B cell (primary cell): ENCODE results near the gene LYSMD1. TPM values are rescaled to one million over a fixed set of nuclear protein-coding genes. Genes with fewer than 3 reads are reported as not detected.
A peak's percentile ranks its signal among the peaks of the same experiment; 100 is the strongest.

Experiments
- ATAC-seq: fragments of 200-7000 bp; cut with Tn5 transposase; one replicate; pipeline ENCODE4 v1.10.0; 2021; ENCODE audit warnings: low read depth, mild to moderate bottlenecking, moderate number of reproducible peaks, moderate library complexity
- CTCF ChIA-PET: fragments of 350-600 bp; sonication (Branson Sonifier 250); formaldehyde crosslinking; loops from one replicate; lab custom pipeline; 2021; ENCODE audit warnings: antibody characterized with exemption, inconsistent platforms; lab: Charles Lee
- POLR2A ChIA-PET: fragments of 350-600 bp; sonication (Branson Sonifier 250); formaldehyde crosslinking; loops from one replicate; lab custom pipeline; 2021; ENCODE audit warnings: antibody characterized with exemption; lab: Charles Lee
- DNase-seq: peaks from one replicate; pipeline ENCODE4 v3.0.0; 2013
- H2AFZ ChIP-seq: 2 replicates; pipeline ENCODE4 v1.6.1; 2012; ENCODE audit warnings: mild to moderate bottlenecking, low read depth, low read length; ENCODE audit not compliant: insufficient read depth, poor library complexity, severe bottlenecking
- H3K27ac ChIP-seq, 2 donors: 1 replicate in 1 of 2; 2 replicates in 1 of 2; pipeline ENCODE4 v1.5.1; 2012 to 2013; ENCODE audit warnings: low read length in 2 of 2, mild to moderate bottlenecking in 2 of 2, moderate library complexity in 1 of 2
- H3K27me3 ChIP-seq, 4 experiments: fragments of 200-600 bp in 1 of 4; sonication (generic) in 1 of 4; replicated peaks in 1 of 4; 1 replicate in 2 of 4; 2 replicates in 2 of 4; pipeline versions ENCODE4 v1.6.1 to v1.7.0; 2013 to 2016; ENCODE audit warnings: low read length in 3 of 4, mild to moderate bottlenecking in 2 of 4, mixed read lengths in 1 of 4, moderate library complexity in 1 of 4; ENCODE audit not compliant: insufficient read depth in 4 of 4, control insufficient read depth in 3 of 4; ENCODE audit errors: control extremely low read depth in 1 of 4
- H3K36me3 ChIP-seq, 2 experiments: replicated peaks in 1 of 2; 1 replicate in 1 of 2; 2 replicates in 1 of 2; pipeline versions ENCODE4 v1.6.1 to v1.7.1; 2013; ENCODE audit warnings: low read length in 1 of 2; ENCODE audit not compliant: insufficient read depth in 2 of 2, control insufficient read depth in 1 of 2; ENCODE audit errors: control extremely low read depth in 1 of 2, extremely low read depth in 1 of 2
- H3K4me1 ChIP-seq, 2 donors: fragments of 200-600 bp in 1 of 2; sonication (generic) in 1 of 2; 1 replicate in 1 of 2; 2 replicates in 1 of 2; pipeline versions ENCODE4 v1.5.1 to v1.6.1; 2013 to 2017; ENCODE audit warnings: low read length in 2 of 2; ENCODE audit not compliant: control insufficient read depth in 2 of 2, insufficient read depth in 2 of 2
- H3K4me2 ChIP-seq: replicated peaks from 2 replicates; pipeline ENCODE3; 2012; ENCODE audit warnings: mild to moderate bottlenecking, low read depth, low read length; ENCODE audit not compliant: poor library complexity, severe bottlenecking
- H3K4me3 ChIP-seq, 5 experiments: fragments of 200-600 bp in 1 of 5; sonication (generic) in 1 of 5; 1 replicate in 3 of 5; 2 replicates in 2 of 5; pipeline versions ENCODE4 v1.5.1 to v1.7.0; 2011 to 2016; ENCODE audit warnings: low read length in 4 of 5, mild to moderate bottlenecking in 4 of 5, low read depth in 2 of 5, control low read depth in 1 of 5, moderate library complexity in 1 of 5; ENCODE audit not compliant: insufficient read depth in 1 of 5; ENCODE audit errors: control extremely low read depth in 1 of 5, extremely low read depth in 1 of 5
- H3K79me2 ChIP-seq: fragments of 200-600 bp; sonication (generic); one replicate; pipeline ENCODE4 v1.6.0; 2016; ENCODE audit warnings: low read length; ENCODE audit not compliant: control insufficient read depth, insufficient read depth
- H3K9ac ChIP-seq: fragments of 200-600 bp; sonication (generic); 2 replicates; pipeline ENCODE4 v1.6.1; 2017; ENCODE audit warnings: mild to moderate bottlenecking, low read length, moderate library complexity
- H3K9me3 ChIP-seq, 3 donors: one replicate each; pipeline versions ENCODE4 v1.6.1 to v1.7.1; 2013; ENCODE audit warnings: low read length in 2 of 3; ENCODE audit not compliant: control insufficient read depth in 2 of 3, insufficient read depth in 1 of 3; ENCODE audit errors: control extremely low read depth in 1 of 3
- H4K20me1 ChIP-seq: 2 replicates; pipeline ENCODE4 v1.6.0; 2012; ENCODE audit warnings: mild to moderate bottlenecking, low read length; ENCODE audit not compliant: insufficient read depth, control insufficient read depth, poor library complexity, severe bottlenecking
- H3K27ac Mint-ChIP-seq: one replicate; pipeline ENCODE4 v1.8.0; 2021; ENCODE audit warnings: mixed read lengths
- H3K27me3 Mint-ChIP-seq: one replicate; pipeline ENCODE4 v1.8.0; 2021; ENCODE audit warnings: mixed read lengths
- H3K4me1 Mint-ChIP-seq: one replicate; pipeline ENCODE4 v1.8.0; 2021; ENCODE audit warnings: mixed read lengths
- H3K4me3 Mint-ChIP-seq: one replicate; pipeline ENCODE4 v1.8.0; 2021; ENCODE audit warnings: mixed read lengths
- H3K9me3 Mint-ChIP-seq: one replicate; pipeline ENCODE4 v1.8.0; 2022; ENCODE audit warnings: mixed read lengths; ENCODE audit not compliant: insufficient read depth
- EZH2 ChIP-seq: IDR thresholded peaks from 2 replicates; pipeline ENCODE4 v1.6.1; 2012; ENCODE audit warnings: borderline replicate concordance, low read depth, mild to moderate bottlenecking, moderate library complexity, low read length; ENCODE audit not compliant: insufficient read depth, poor library complexity, severe bottlenecking
- WGBS: methylation state at CpG from one replicate; pipeline ENCODE4 v1.1.5; 2013; ENCODE audit warnings: missing lambda C conversion rate; ENCODE audit not compliant: insufficient coverage; 5-methylcytosine and 5-hydroxymethylcytosine counted together
- intact Hi-C: fragments of 100-400 bp; cut with micrococcal nuclease; formaldehyde crosslinking; loops from one replicate; pipeline ENCODE4 v1.10.0; 2022
- polyA plus RNA-seq: library from polyadenylated mRNA; depleted of rRNA; stranded (reverse); fragments of >200 nt; gene quantifications from 2 replicates; pipeline ENCODE4 v1.2.3, GENCODE V29; 2012
- total RNA-seq, 2 donors: library from RNA; stranded (reverse); fragments of 120-200 nt in 1 of 2; gene quantifications; 1 replicate in 1 of 2; 2 replicates in 1 of 2; pipeline versions ENCODE4 v1.2.3 to v1.2.4, GENCODE V29; 2013 to 2022
- TF ChIP-seq, protein P1 (sequence below): fragments of 200-600 bp; IDR thresholded peaks from one replicate; pipeline ENCODE4 v1.8.0; 2022; ENCODE audit warnings: antibody characterized with exemption, mild to moderate bottlenecking

LYSMD1 gene
- total and polyA plus RNA-seq, 2 donors (not counting 1 experiment from before 2014, with no cell fraction given) = 1.4 to 5.8 TPM

- POLR2A ChIA-PET = no interaction called here
These were observed 20.2 kb downstream of the LYSMD1 start for GRCh38 chr1:151145304-151146071.

More at GRCh38 chr1:151145304-151146071, 20.2 kb downstream of the LYSMD1 start:
- TF ChIP-seq, protein P1, sequence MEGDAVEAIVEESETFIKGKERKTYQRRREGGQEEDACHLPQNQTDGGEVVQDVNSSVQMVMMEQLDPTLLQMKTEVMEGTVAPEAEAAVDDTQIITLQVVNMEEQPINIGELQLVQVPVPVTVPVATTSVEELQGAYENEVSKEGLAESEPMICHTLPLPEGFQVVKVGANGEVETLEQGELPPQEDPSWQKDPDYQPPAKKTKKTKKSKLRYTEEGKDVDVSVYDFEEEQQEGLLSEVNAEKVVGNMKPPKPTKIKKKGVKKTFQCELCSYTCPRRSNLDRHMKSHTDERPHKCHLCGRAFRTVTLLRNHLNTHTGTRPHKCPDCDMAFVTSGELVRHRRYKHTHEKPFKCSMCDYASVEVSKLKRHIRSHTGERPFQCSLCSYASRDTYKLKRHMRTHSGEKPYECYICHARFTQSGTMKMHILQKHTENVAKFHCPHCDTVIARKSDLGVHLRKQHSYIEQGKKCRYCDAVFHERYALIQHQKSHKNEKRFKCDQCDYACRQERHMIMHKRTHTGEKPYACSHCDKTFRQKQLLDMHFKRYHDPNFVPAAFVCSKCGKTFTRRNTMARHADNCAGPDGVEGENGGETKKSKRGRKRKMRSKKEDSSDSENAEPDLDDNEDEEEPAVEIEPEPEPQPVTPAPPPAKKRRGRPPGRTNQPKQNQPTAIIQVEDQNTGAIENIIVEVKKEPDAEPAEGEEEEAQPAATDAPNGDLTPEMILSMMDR = no peak
- TF ChIP-seq EZH2 = no peak
- Histone ChIP-seq H3K27ac (no peak overlapping the region), H3K9ac (peak overlapping the region; percentile 85), H3K4me3 (peak overlapping the region; percentile 45 to 86 (median 84)), H3K27me3 (peaks cover 0 to 20% (median 8%) of the 10 kb centered on the region in 4 experiments), H3K4me1 (peaks cover 15 to 19% of the 10 kb centered on the region in 2 donors), H3K9me3 (peaks cover 0 to 8% (median 0%) of the 10 kb centered on the region in 3 donors), H3K79me2 (no peaks in the 10 kb centered on the region), H2AFZ (peak overlapping the region; percentile 99), H3K4me2 (peak overlapping the region; percentile 98), H4K20me1 (no peaks in the 10 kb centered on the region), H3K36me3 (no peaks in the 10 kb centered on the region)
- no peak overlapping the region for H3K27ac Mint-ChIP-seq
- H3K4me1 Mint-ChIP-seq = peaks cover 23% of the 10 kb centered on the region
- peak overlapping the region; percentile 94 for H3K4me3 Mint-ChIP-seq
- ATAC-seq (no peak), DNase-seq (peak; percentile 54)
- WGBS = 25% methylated on average over 38 of the region's 43 CpGs
- intact Hi-C loops = loop anchor here (1.0 to 2.0 kb wide), 5 partner anchors 11 to 166 kb away; partner anchors contain the start of genes GABPB2, SCNM1 and TNFAIP8L2
- no peaks in the 10 kb centered on the region for H3K9me3 Mint-ChIP-seq
- H3K27me3 Mint-ChIP-seq = peaks cover 9% of the 10 kb centered on the region
- CTCF ChIA-PET = interaction anchor here (0.6 to 2.4 kb wide), 4 partner anchors 9 to 851 kb away, joined by 3 to 12 read pairs (median 6); no protein-coding TSS in a partner anchor
